ENCODE results near the gene SCD5.

GRCh38 chr4:82756061-82756460 is 42.5 kb downstream of the SCD5 start:
- TF ChIP-seq CTCF (IDR thresholded peaks at IDR 0.05) (no peak), POLR2A (IDR thresholded peaks at IDR 0.05) (no peak)
